GM21528 (cell line): ENCODE data around the gene KRTAP16-1.

Source experiments
- ATAC-seq: cut with Tn5 transposase; IDR thresholded peaks from one replicate; pipeline ENCODE4 v1.9.1; 2021; ENCODE audit warnings: mild to moderate bottlenecking, moderate library complexity; ENCODE audit not compliant: unreplicated experiment, low FRiP score

The KRTAP16-1 gene

GRCh38 chr17:41331606-41332005, 22.5 kb upstream of the KRTAP16-1 start:
- no peak for ATAC-seq

- no peak for ATAC-seq
Measured at GRCh38 chr17:41329279-41329948, 20.3 kb upstream of the KRTAP16-1 start.

GRCh38 chr17:41328207-41328606, 19.1 kb upstream of the KRTAP16-1 start:
- no peak for ATAC-seq

GRCh38 chr17:41327411-41328120, 18.5 kb upstream of the KRTAP16-1 start:
- no peak for ATAC-seq

- ATAC-seq, result no peak
Measured at GRCh38 chr17:41326173-41327145, 17.4 kb upstream of the KRTAP16-1 start.

- ATAC-seq, result no peak
Measured at GRCh38 chr17:41325611-41326010, 16.5 kb upstream of the KRTAP16-1 start.

GRCh38 chr17:41325126-41325525, 16.0 kb upstream of the KRTAP16-1 start:
- no peak for ATAC-seq

- no peak for ATAC-seq
Measured at GRCh38 chr17:41324180-41325075, 15.3 kb upstream of the KRTAP16-1 start.

GRCh38 chr17:41322903-41323895, 14.1 kb upstream of the KRTAP16-1 start:
- no peak for ATAC-seq

GRCh38 chr17:41322094-41322902, 13.2 kb upstream of the KRTAP16-1 start:
- ATAC-seq, result no peak

- no peak for ATAC-seq
Measured at GRCh38 chr17:41318231-41318630, 9.1 kb upstream of the KRTAP16-1 start.

GRCh38 chr17:41315814-41316445, 6.8 kb upstream of the KRTAP16-1 start:
- no peak for ATAC-seq

GRCh38 chr17:41315204-41315794, 6.2 kb upstream of the KRTAP16-1 start, which contains the start of gene KRTAP17-1:
KRTAP17-1 (minus strand) TSS chr17:41315710; CDS start chr17:41315650, 60 bp downstream.
- no peak for ATAC-seq

- no peak for ATAC-seq
Measured at GRCh38 chr17:41311111-41311510, 2.0 kb upstream of the KRTAP16-1 start.

- no peak for ATAC-seq
Measured at GRCh38 chr17:41308251-41308917, 725 bp downstream of the KRTAP16-1 start.

GRCh38 chr17:41307647-41308046, 1.5 kb downstream of the KRTAP16-1 start:
- no peak for ATAC-seq
